CD14-positive monocyte (primary cell): ENCODE measurements around the gene DPP8. TPM values are rescaled to one million over a fixed set of nuclear protein-coding genes. Genes with fewer than 3 reads are reported as not detected.
"Not testable (repeated sequence)": the region's sequence is repeated elsewhere in the genome, so short reads cannot be mapped to it uniquely, and the experiment has no call there.

Source experiments
- DNase-seq, 3 donors: peaks; one replicate each; pipeline ENCODE4 v3.0.0-alpha.2; 2011 to 2022
- H2AFZ ChIP-seq: 2 replicates; pipeline ENCODE4 v1.6.0; 2012; ENCODE audit warnings: mild to moderate bottlenecking, low read depth, low read length, inconsistent platforms; ENCODE audit not compliant: insufficient read depth, poor library complexity, severe bottlenecking
- H3K27ac ChIP-seq, 2 donors: 1 replicate in 1 of 2; 2 replicates in 1 of 2; pipeline ENCODE4 v1.5.1; 2012 to 2013; ENCODE audit warnings: low read length in 2 of 2, control low read depth in 1 of 2, inconsistent platforms in 1 of 2, low read depth in 1 of 2, mild to moderate bottlenecking in 1 of 2
- H3K27me3 ChIP-seq, 2 donors: one replicate each; pipeline versions ENCODE4 v1.6.0 to v1.6.1; 2011 to 2013; ENCODE audit warnings: low read length in 2 of 2; ENCODE audit not compliant: control insufficient read depth in 2 of 2, insufficient read depth in 2 of 2
- H3K36me3 ChIP-seq, 2 donors: replicated peaks in 1 of 2; 1 replicate in 1 of 2; 2 replicates in 1 of 2; pipeline versions ENCODE4 v1.5.1 to v1.6.1; 2012 to 2013; ENCODE audit warnings: low read length in 2 of 2, control low read depth in 1 of 2, inconsistent platforms in 1 of 2, mild to moderate bottlenecking in 1 of 2; ENCODE audit not compliant: insufficient read depth in 2 of 2, control insufficient read depth in 1 of 2
- H3K4me1 ChIP-seq, 2 donors: 1 replicate in 1 of 2; 2 replicates in 1 of 2; pipeline versions ENCODE4 v1.5.1 to v1.6.1; 2012 to 2013; ENCODE audit warnings: low read length in 2 of 2, control low read depth in 1 of 2, inconsistent platforms in 1 of 2, mild to moderate bottlenecking in 1 of 2, moderate library complexity in 1 of 2; ENCODE audit not compliant: insufficient read depth in 2 of 2, control insufficient read depth in 1 of 2
- H3K4me2 ChIP-seq: replicated peaks from 2 replicates; pipeline ENCODE3; 2012; ENCODE audit warnings: low read length, moderate library complexity, mild to moderate bottlenecking; ENCODE audit not compliant: poor library complexity, severe bottlenecking; ENCODE audit errors: extremely low read depth
- H3K4me3 ChIP-seq, 3 experiments: fragments of 200-600 bp in 1 of 3; sonication (generic) in 1 of 3; replicated peaks in 1 of 3; 1 replicate in 2 of 3; 2 replicates in 1 of 3; pipeline ENCODE4 v1.5.1; 2011 to 2013; ENCODE audit warnings: low read length in 3 of 3, mild to moderate bottlenecking in 3 of 3, control low read depth in 2 of 3, low read depth in 2 of 3, inconsistent platforms in 1 of 3, moderate library complexity in 1 of 3
- H3K79me2 ChIP-seq: 2 replicates; pipeline ENCODE4 v1.6.0; 2012; ENCODE audit warnings: mild to moderate bottlenecking, control low read depth, inconsistent platforms, low read length, moderate library complexity; ENCODE audit not compliant: insufficient read depth
- H3K9ac ChIP-seq: 2 replicates; pipeline ENCODE4 v1.6.0; 2017; ENCODE audit warnings: low read length, mild to moderate bottlenecking; ENCODE audit not compliant: insufficient read depth, poor library complexity, severe bottlenecking
- H3K9me3 ChIP-seq, 2 donors: replicated peaks in 1 of 2; 1 replicate in 1 of 2; 2 replicates in 1 of 2; pipeline versions ENCODE4 v1.5.1 to v1.6.1; 2012 to 2013; ENCODE audit warnings: low read length in 2 of 2, control low read depth in 1 of 2; ENCODE audit not compliant: control insufficient read depth in 1 of 2, insufficient read depth in 1 of 2
- H4K20me1 ChIP-seq: 2 replicates; pipeline ENCODE4 v1.6.0; 2012; ENCODE audit warnings: mild to moderate bottlenecking, low read length, control low read depth, moderate library complexity; ENCODE audit not compliant: insufficient read depth
- H3K27ac Mint-ChIP-seq, 7 donors: one replicate each; pipeline ENCODE4 v1.8.0; 2020; ENCODE audit warnings: mild to moderate bottlenecking in 7 of 7, mixed read lengths in 7 of 7, moderate library complexity in 6 of 7, inconsistent platforms in 2 of 7
- H3K27me3 Mint-ChIP-seq, 3 donors: one replicate each; pipeline ENCODE4 v1.8.0; 2021 to 2022; ENCODE audit warnings: low read depth in 3 of 3, mild to moderate bottlenecking in 3 of 3, mixed read lengths in 3 of 3, moderate library complexity in 3 of 3, inconsistent platforms in 1 of 3
- H3K36me3 Mint-ChIP-seq, 2 donors: one replicate each; pipeline ENCODE4 v1.8.0; 2020; ENCODE audit warnings: mixed read lengths in 2 of 2, inconsistent platforms in 1 of 2, mild to moderate bottlenecking in 1 of 2
- H3K4me1 Mint-ChIP-seq: one replicate; pipeline ENCODE4 v1.8.0; 2020; ENCODE audit warnings: mild to moderate bottlenecking, mixed read lengths
- H3K4me3 Mint-ChIP-seq, 2 donors: one replicate each; pipeline ENCODE4 v1.8.0; 2020; ENCODE audit warnings: mild to moderate bottlenecking in 2 of 2, mixed read lengths in 2 of 2, moderate library complexity in 1 of 2
- H3K9me3 Mint-ChIP-seq, 7 donors: one replicate each; pipeline ENCODE4 v1.8.0; 2020 to 2022; ENCODE audit warnings: mixed read lengths in 7 of 7, mild to moderate bottlenecking in 6 of 7, moderate library complexity in 6 of 7, inconsistent platforms in 2 of 7
- CTCF ChIP-seq: fragments of 200-600 bp; IDR thresholded peaks from one replicate; pipeline ENCODE4 v1.8.0; 2022; ENCODE audit warnings: antibody characterized with exemption, mild to moderate bottlenecking
- WGBS: methylation state at CpG from one replicate; pipeline ENCODE4 v1.1.5; 2013; ENCODE audit warnings: missing lambda C conversion rate; ENCODE audit not compliant: insufficient coverage; 5-methylcytosine and 5-hydroxymethylcytosine counted together
- intact Hi-C, 2 donors: fragments of 100-400 bp; cut with micrococcal nuclease; formaldehyde crosslinking; loops; one replicate each; pipeline versions ENCODE4 v1.15.0 to v1.15.1; 2023
- polyA plus RNA-seq, 3 donors: library from polyadenylated mRNA; depleted of rRNA in 1 of 3; unstranded in 2 of 3; stranded (reverse) in 1 of 3; fragments of 300-500 nt in 2 of 3; fragments of >200 nt in 1 of 3; fragmentation: Illumina TruSeq in 2 of 3; gene quantifications; 1 replicate in 2 of 3; 2 replicates in 1 of 3; pipeline ENCODE4 v1.2.3, GENCODE V29; 2012 to 2021

DPP8 gene
- polyA plus RNA-seq, 3 donors: 18.3 to 48.3 (median 38.7) TPM

DNA sequence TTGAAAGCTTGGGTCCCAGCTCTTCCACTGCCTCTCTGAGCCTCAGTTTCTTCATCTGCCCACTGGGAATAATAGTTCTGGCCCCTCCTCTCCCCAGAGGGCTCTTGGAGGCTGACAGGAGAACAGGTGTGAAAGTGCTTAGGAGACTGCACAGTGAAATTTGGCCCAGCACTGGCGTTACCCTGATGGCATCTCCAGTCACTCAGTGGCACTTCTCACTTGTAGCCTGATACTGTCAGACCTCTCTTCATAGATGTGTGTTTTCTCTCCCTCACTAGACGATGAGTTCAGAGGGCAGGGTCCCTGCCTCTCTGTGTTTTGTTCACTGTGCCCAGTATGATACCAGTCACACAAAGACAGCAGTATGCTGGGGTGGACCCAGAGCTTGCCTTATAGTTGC is 117.5 kb downstream of the DPP8 start:
- WGBS: 75% methylated on average over 1 of the region's 2 CpGs
- TF ChIP-seq CTCF: no peak
- no peak overlapping the region for H3K4me3 Mint-ChIP-seq
- intact Hi-C loops: no loop called here
- H3K79me2 ChIP-seq: no peaks in the 10 kb centered on the region
- no peak overlapping the region for H3K9ac ChIP-seq
- no peak overlapping the region for H2AFZ ChIP-seq
- H3K36me3 Mint-ChIP-seq: no peaks in the 10 kb centered on the region
- no peak for DNase-seq
- H3K27ac ChIP-seq: no peak overlapping the region
- H3K27me3 Mint-ChIP-seq: peaks cover 45 to 53% (median 50%) of the 10 kb centered on the region in 3 donors
- peaks cover 0 to 16% of the 10 kb centered on the region in 2 donors for H3K9me3 ChIP-seq
- H3K27ac Mint-ChIP-seq: no peak overlapping the region
- no peak overlapping the region for H3K4me2 ChIP-seq
- peaks cover 0 to 5% (median 0%) of the 10 kb centered on the region in 7 donors for H3K9me3 Mint-ChIP-seq
- H3K4me3 ChIP-seq: no peak overlapping the region
- no peaks in the 10 kb centered on the region for H3K4me1 ChIP-seq
- H3K36me3 ChIP-seq: no peaks in the 10 kb centered on the region
- H3K27me3 ChIP-seq: peaks cover 29 to 37% of the 10 kb centered on the region in 2 donors
- H3K4me1 Mint-ChIP-seq: no peaks in the 10 kb centered on the region
- H4K20me1 ChIP-seq: no peaks in the 10 kb centered on the region

- Histone ChIP-seq H3K9ac (no peak overlapping the region), H3K4me3 (no peak overlapping the region), H3K4me2 (no peak overlapping the region), H3K27me3 (peaks cover 33 to 45% of the 10 kb centered on the region in 2 donors), H3K36me3 (no peaks in the 10 kb centered on the region), H2AFZ (no peak overlapping the region), H4K20me1 (no peaks in the 10 kb centered on the region), H3K27ac (no peak overlapping the region), H3K4me1 (no peaks in the 10 kb centered on the region), H3K9me3 (peaks cover 0 to 17% of the 10 kb centered on the region in 2 donors), H3K79me2 (no peaks in the 10 kb centered on the region)
- no peak for DNase-seq
- peaks cover 0 to 5% (median 0%) of the 10 kb centered on the region in 7 donors for H3K9me3 Mint-ChIP-seq
- 100% methylated on average over 1 of the region's 11 CpGs for WGBS
- no peak for TF ChIP-seq CTCF
- no peaks in the 10 kb centered on the region for H3K36me3 Mint-ChIP-seq
- intact Hi-C loops: no loop called here
- peak overlapping the region in 1 of 2 donors; percentile 28 for H3K4me3 Mint-ChIP-seq
- no peak overlapping the region for H3K27ac Mint-ChIP-seq
- H3K4me1 Mint-ChIP-seq: no peaks in the 10 kb centered on the region
- peaks cover 53 to 62% (median 54%) of the 10 kb centered on the region in 3 donors for H3K27me3 Mint-ChIP-seq
Measured at GRCh38 chr15:65399001-65399706, 118.3 kb downstream of the DPP8 start.

- H3K27ac ChIP-seq, H2AFZ ChIP-seq, H3K4me2 ChIP-seq, H3K36me3 Mint-ChIP-seq, intact Hi-C loops, H3K4me3 ChIP-seq, H3K9me3 Mint-ChIP-seq, H3K36me3 ChIP-seq, H3K27ac Mint-ChIP-seq, H3K4me1 Mint-ChIP-seq, DNase-seq, H3K79me2 ChIP-seq, H3K4me3 Mint-ChIP-seq, H4K20me1 ChIP-seq, H3K9ac ChIP-seq, H3K4me1 ChIP-seq: not testable (repeated sequence)
- peaks cover 33 to 51% of the 10 kb centered on the region in 2 donors for H3K27me3 ChIP-seq
- H3K27me3 Mint-ChIP-seq: peaks cover 59 to 64% (median 59%) of the 10 kb centered on the region in 3 donors
- H3K9me3 ChIP-seq: peaks cover 0 to 17% of the 10 kb centered on the region in 2 donors
- 80% methylated on average over 1 of the region's 16 CpGs for WGBS
Measured at GRCh38 chr15:65398486-65398885, 119.0 kb downstream of the DPP8 start.
